Measurements from ENCODE around the gene OR2Y1.

GRCh38 chr5:180785794-180786221 lies 46.0 kb upstream of the OR2Y1 start:
- TF ChIP-seq, protein P1, sequence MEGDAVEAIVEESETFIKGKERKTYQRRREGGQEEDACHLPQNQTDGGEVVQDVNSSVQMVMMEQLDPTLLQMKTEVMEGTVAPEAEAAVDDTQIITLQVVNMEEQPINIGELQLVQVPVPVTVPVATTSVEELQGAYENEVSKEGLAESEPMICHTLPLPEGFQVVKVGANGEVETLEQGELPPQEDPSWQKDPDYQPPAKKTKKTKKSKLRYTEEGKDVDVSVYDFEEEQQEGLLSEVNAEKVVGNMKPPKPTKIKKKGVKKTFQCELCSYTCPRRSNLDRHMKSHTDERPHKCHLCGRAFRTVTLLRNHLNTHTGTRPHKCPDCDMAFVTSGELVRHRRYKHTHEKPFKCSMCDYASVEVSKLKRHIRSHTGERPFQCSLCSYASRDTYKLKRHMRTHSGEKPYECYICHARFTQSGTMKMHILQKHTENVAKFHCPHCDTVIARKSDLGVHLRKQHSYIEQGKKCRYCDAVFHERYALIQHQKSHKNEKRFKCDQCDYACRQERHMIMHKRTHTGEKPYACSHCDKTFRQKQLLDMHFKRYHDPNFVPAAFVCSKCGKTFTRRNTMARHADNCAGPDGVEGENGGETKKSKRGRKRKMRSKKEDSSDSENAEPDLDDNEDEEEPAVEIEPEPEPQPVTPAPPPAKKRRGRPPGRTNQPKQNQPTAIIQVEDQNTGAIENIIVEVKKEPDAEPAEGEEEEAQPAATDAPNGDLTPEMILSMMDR (IDR thresholded peaks at IDR 0.05) = no peak
- no peak for TF ChIP-seq POLR2A (IDR thresholded peaks at IDR 0.05)
